Activated naive CD8-positive, alpha-beta T cell treated with anti-CD3 and anti-CD28 coated beads for 36 hours (primary cell): ENCODE measurements around the gene SCYL1. TPM values are rescaled to one million over a fixed set of nuclear protein-coding genes. Genes with fewer than 3 reads are reported as not detected.
"Not testable (repeated sequence)": the region's sequence is repeated elsewhere in the genome, so short reads cannot be mapped to it uniquely, and the experiment has no call there.

Experiments
- DNase-seq: peaks from one replicate; pipeline ENCODE4 v3.0.0; 2021
- H3K27ac Mint-ChIP-seq: one replicate; pipeline ENCODE4 v1.8.0; 2022; ENCODE audit warnings: mild to moderate bottlenecking, moderate library complexity, mixed read lengths
- H3K27me3 Mint-ChIP-seq: one replicate; pipeline ENCODE4 v1.8.0; 2022; ENCODE audit warnings: mild to moderate bottlenecking, mixed read lengths
- H3K36me3 Mint-ChIP-seq: one replicate; pipeline ENCODE4 v1.8.0; 2021; ENCODE audit warnings: mild to moderate bottlenecking, mixed read lengths
- H3K4me1 Mint-ChIP-seq: one replicate; pipeline ENCODE4 v1.8.0; 2021; ENCODE audit warnings: mixed read lengths
- H3K4me3 Mint-ChIP-seq: one replicate; pipeline ENCODE4 v1.8.0; 2022; ENCODE audit warnings: mild to moderate bottlenecking, moderate library complexity, mixed read lengths
- H3K9me3 Mint-ChIP-seq: one replicate; pipeline ENCODE4 v1.8.0; 2022; ENCODE audit warnings: mixed read lengths
- total RNA-seq, 2 experiments: library from RNA; stranded (reverse); gene quantifications; one replicate each; pipeline ENCODE4 v1.2.3, GENCODE V29; 2021

The SCYL1 gene
- total RNA-seq, 2 experiments from 2014 or later = 70.5 to 80.3 TPM

DNA sequence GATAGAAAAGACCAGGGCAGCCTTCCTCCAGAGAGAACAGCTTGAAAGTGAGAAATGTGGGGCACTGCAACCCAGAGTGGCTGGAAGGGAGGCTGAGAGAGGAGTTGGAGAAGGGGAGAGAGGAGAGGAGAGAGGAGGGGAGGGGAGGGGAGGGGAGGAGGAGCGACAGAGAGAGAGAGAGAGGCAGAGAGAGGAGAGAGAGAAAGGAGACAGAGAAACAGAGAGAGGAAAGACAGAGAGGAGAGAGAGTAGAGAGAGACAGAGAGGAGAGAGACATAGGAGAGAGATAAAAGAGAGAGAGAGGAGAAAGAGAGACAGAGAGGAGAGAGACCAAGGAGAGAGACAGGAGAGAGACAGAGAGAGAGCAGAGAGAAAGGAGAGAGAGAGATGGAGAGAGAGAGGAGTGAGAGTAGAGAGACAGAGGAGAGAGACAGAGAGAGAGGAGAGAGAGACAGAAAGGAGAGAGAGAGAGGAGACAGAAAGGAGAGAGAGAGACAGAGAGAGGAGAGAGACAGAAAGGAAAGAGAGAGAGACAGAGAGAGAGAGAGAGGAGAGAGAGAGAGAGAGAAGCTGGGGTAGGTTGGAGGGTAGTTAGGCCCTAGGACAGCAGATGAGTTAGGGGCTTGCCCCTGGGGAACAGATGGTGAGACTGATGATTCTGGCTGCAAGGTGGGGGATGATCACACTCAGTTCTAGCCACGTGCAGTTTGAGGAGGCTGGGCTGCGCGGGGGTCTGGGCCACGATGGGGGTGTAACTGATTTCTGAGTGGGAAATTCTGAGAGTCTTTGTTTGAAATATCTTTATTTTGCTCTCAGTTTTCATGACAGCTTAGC lies 8.5 kb upstream of the SCYL1 start:
- DNase-seq = no peak
- H3K27ac Mint-ChIP-seq = peak overlapping the region; percentile 17
- no peaks in the 10 kb centered on the region for H3K27me3 Mint-ChIP-seq
- H3K4me1 Mint-ChIP-seq = peaks cover 5% of the 10 kb centered on the region
- H3K36me3 Mint-ChIP-seq = no peaks in the 10 kb centered on the region
- no peak overlapping the region for H3K4me3 Mint-ChIP-seq
- H3K9me3 Mint-ChIP-seq = no peaks in the 10 kb centered on the region

- H3K4me1 Mint-ChIP-seq = peaks cover 26% of the 10 kb centered on the region
- H3K4me3 Mint-ChIP-seq, H3K9me3 Mint-ChIP-seq, H3K27me3 Mint-ChIP-seq, DNase-seq, H3K36me3 Mint-ChIP-seq, H3K27ac Mint-ChIP-seq: not testable (repeated sequence)
Measured at GRCh38 chr11:65518941-65519549, 5.8 kb upstream of the SCYL1 start.

DNA sequence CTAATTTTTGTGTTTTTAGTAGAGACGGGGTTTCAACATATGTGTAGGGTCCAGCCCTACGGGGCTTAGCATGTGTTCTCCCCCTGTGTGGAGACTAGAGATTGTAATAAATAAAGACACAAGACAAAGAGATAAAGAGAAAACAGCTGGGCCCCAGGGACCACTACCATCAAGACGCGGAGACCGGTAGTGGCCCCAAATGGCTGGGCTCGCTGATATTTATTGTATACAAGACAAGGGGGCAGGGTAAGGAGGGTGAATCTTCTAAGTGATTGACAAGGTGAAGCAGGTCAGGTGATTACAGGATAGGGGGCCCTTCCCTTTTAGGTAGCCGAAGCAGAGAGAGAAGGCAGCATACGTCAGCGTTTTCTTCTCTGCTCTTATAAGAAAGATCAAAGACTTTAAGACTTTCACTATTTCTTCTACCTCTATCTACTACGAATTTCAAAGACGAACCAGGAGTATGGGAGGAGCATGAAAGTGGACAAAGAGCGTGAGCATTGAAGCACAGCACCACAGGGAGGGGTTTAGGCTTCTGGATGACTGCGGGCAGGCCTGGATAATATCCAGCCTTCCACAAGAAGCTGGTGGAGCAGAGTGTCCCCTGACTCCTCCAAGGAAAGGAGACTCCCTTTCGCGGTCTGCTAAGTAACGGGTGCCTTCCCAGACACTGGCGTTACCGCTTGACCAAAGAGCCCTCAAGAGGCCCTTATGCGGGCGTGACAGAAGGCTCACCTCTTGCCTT lies 2.9 kb upstream of the SCYL1 start:
- not testable (repeated sequence) for H3K27me3 Mint-ChIP-seq, DNase-seq, H3K9me3 Mint-ChIP-seq
- H3K4me1 Mint-ChIP-seq = peaks cover 32% of the 10 kb centered on the region
- H3K4me3 Mint-ChIP-seq = peak overlapping the region; percentile 71
- H3K36me3 Mint-ChIP-seq = peaks cover 11% of the 10 kb centered on the region
- H3K27ac Mint-ChIP-seq = peak overlapping the region; percentile 77

- Mint-ChIP-seq H3K4me3 (peak overlapping the region; percentile 71), H3K4me1 (peaks cover 35% of the 10 kb centered on the region), H3K36me3 (peaks cover 14% of the 10 kb centered on the region), H3K27ac (peak overlapping the region; percentile 82)
- DNase-seq = peak; percentile 43
- H3K27me3 Mint-ChIP-seq, H3K9me3 Mint-ChIP-seq: not testable (repeated sequence)
Measured at GRCh38 chr11:65522718-65523630, 1.9 kb upstream of the SCYL1 start.

- peaks cover 14% of the 10 kb centered on the region for H3K36me3 Mint-ChIP-seq
- not testable (repeated sequence) for DNase-seq, H3K9me3 Mint-ChIP-seq, H3K27me3 Mint-ChIP-seq
- peak overlapping the region; percentile 71 for H3K4me3 Mint-ChIP-seq
- peaks cover 35% of the 10 kb centered on the region for H3K4me1 Mint-ChIP-seq
- H3K27ac Mint-ChIP-seq = peak overlapping the region; percentile 82
Measured at GRCh38 chr11:65523631-65523968, 1.3 kb upstream of the SCYL1 start.

DNA sequence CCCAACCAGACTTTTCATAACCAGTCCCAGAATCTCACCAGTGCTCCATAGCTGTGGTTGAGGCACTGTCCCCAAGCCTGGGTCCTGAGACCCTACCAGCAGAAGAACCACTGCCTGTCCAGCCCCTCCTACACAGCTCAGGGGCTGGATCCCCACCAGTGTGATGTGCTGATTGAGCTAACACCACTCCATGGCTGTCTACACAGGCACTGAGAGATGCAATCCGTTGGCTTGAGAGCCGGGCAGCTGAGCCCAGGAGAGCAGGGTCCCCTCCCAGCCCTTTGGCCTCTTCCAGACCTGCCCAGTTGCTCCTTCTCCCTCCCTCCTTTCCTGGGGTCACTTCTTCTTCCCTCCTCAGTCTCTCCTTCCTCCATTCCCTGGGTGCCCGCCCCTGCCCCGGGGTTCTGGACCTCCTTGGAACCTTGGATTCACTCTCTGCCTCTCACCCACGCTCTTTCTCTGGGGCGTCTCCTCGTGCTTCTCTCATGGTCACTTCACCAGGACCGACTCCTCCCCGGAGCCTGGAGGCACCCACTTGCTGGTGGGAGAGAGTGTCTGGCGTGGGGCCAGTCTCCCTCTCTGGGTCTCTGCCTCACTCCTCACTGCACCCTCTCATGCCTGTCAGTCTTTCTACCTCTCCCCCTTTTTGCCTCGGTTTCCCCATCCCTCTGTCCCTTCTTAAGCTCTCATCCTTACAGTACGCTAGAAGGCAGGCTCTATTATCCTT lies 706 bp upstream of the SCYL1 start:
- Mint-ChIP-seq H3K4me3 (peak overlapping the region; percentile 71), H3K4me1 (peaks cover 39% of the 10 kb centered on the region), H3K36me3 (peaks cover 18% of the 10 kb centered on the region), H3K27ac (peak overlapping the region; percentile 87), H3K9me3 (peaks cover 4% of the 10 kb centered on the region), H3K27me3 (no peaks in the 10 kb centered on the region)
- DNase-seq = no peak

- no peak for DNase-seq
- peak overlapping the region; percentile 69 for H3K27ac Mint-ChIP-seq
- no peaks in the 10 kb centered on the region for H3K27me3 Mint-ChIP-seq
- H3K4me1 Mint-ChIP-seq = peaks cover 49% of the 10 kb centered on the region
- H3K36me3 Mint-ChIP-seq = peaks cover 21% of the 10 kb centered on the region
- H3K9me3 Mint-ChIP-seq = peaks cover 4% of the 10 kb centered on the region
- H3K4me3 Mint-ChIP-seq = peak overlapping the region; percentile 94
Measured at GRCh38 chr11:65525546-65526480, 930 bp downstream of the SCYL1 start.

GRCh38 chr11:65526744-65527143 lies 1.9 kb downstream of the SCYL1 start:
- Mint-ChIP-seq H3K4me3 (peak overlapping the region; percentile 94), H3K9me3 (peaks cover 4% of the 10 kb centered on the region), H3K27ac (no peak overlapping the region), H3K27me3 (no peaks in the 10 kb centered on the region), H3K4me1 (peaks cover 47% of the 10 kb centered on the region), H3K36me3 (peaks cover 21% of the 10 kb centered on the region)
- DNase-seq = no peak

DNA sequence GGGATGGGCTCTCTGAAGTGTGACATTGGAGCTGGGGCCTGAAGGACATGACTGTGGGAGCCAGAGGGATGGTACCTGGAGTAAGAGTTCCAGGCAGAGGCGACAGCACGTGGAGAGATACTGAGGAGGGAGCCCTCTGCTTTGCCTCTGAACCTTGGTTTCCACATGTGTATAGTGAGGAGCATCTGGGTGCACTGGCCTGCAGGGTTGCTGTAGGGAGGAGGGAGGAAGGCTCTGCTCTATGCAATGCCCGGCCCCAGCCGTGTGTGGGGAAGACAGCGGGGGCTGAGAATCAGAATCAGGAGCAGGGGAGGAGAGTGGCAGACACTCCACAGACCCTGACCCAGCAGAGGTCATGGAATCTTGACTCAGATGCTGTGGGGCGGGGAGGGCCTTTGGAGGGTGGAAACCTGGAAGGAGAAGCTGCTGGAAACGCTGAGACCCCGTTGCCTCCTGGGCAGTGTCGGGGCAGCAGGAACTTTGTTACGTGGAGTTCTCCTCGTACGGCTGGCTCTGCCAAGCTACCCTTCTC lies 4.0 kb downstream of the SCYL1 start:
- no peak overlapping the region for H3K4me3 Mint-ChIP-seq
- no peak for DNase-seq
- peaks cover 4% of the 10 kb centered on the region for H3K9me3 Mint-ChIP-seq
- peak overlapping the region; percentile 4 for H3K27ac Mint-ChIP-seq
- no peaks in the 10 kb centered on the region for H3K27me3 Mint-ChIP-seq
- H3K4me1 Mint-ChIP-seq = peaks cover 28% of the 10 kb centered on the region
- H3K36me3 Mint-ChIP-seq = peaks cover 23% of the 10 kb centered on the region

- Mint-ChIP-seq H3K27me3 (no peaks in the 10 kb centered on the region), H3K9me3 (no peaks in the 10 kb centered on the region), H3K4me3 (no peak overlapping the region), H3K36me3 (peaks cover 19% of the 10 kb centered on the region), H3K4me1 (peaks cover 22% of the 10 kb centered on the region), H3K27ac (peak overlapping the region; percentile 71)
- DNase-seq = no peak
Measured at GRCh38 chr11:65529475-65530156, 4.7 kb downstream of the SCYL1 start.

DNA sequence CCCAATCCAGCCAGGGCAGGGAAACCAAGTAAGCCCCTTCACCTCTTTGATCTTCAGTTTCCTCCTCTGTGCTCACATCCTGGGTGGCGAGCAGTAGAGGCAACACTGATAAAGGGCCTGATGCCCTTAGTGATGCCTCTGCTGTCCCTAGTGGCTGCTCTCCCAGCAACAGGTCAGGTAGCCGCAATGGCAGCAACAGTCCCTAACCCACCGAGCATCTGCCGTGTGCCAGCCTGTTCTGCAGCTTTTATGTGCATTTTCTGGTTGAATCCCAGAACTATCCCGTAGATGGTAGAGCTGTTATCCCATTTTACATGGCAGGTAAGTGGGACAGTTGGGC lies 5.2 kb downstream of the SCYL1 start:
- H3K9me3 Mint-ChIP-seq = no peaks in the 10 kb centered on the region
- peaks cover 22% of the 10 kb centered on the region for H3K4me1 Mint-ChIP-seq
- H3K27me3 Mint-ChIP-seq = no peaks in the 10 kb centered on the region
- no peak for DNase-seq
- H3K27ac Mint-ChIP-seq = peak overlapping the region; percentile 71
- peaks cover 19% of the 10 kb centered on the region for H3K36me3 Mint-ChIP-seq
- H3K4me3 Mint-ChIP-seq = no peak overlapping the region

GRCh38 chr11:65532388-65533064 lies 7.6 kb downstream of the SCYL1 start:
- H3K36me3 Mint-ChIP-seq = peaks cover 10% of the 10 kb centered on the region
- no peak overlapping the region for H3K4me3 Mint-ChIP-seq
- no peaks in the 10 kb centered on the region for H3K9me3 Mint-ChIP-seq
- DNase-seq = no peak
- no peaks in the 10 kb centered on the region for H3K27me3 Mint-ChIP-seq
- no peak overlapping the region for H3K27ac Mint-ChIP-seq
- H3K4me1 Mint-ChIP-seq = peaks cover 17% of the 10 kb centered on the region
